Measurements from ENCODE around the gene OR8D2.
"Not testable (repeated sequence)": the region's sequence is repeated elsewhere in the genome, so short reads cannot be mapped to it uniquely, and the experiment has no call there.

The OR8D2 gene

DNA sequence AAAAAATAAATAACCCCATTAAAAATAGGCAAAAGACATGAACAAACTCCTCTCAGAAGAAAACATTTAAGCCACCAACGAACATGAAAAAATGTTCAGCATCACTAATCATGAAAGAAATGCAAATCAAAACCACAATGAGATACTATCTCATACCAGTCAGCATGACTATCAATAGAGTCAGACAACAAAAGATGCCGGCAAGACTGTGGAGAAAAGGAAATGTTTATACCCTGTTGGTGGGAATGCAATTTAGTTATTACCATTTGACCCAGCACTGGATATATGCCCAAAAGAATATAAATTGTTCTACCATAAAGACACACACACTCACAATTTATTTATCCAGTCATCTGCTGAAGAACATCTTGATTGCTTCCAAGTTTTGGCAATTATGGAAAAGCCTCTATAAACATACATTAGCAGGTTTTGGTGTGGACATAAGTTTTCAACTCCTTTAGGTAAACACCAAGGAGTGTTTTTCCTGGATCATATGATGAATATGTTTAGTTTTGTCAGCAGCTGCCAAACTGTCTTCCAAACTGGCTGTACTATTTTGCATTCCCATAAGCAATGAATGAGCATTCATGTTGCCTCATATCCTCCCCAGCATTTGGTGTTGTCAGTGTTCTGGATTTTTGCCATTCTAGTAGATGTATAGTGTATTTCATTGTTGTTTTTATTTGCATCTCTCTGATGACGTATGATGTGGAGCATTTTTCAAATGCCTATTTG, 34.2 kb downstream of the OR8D2 start:
- no peak for DNase-seq

DNA sequence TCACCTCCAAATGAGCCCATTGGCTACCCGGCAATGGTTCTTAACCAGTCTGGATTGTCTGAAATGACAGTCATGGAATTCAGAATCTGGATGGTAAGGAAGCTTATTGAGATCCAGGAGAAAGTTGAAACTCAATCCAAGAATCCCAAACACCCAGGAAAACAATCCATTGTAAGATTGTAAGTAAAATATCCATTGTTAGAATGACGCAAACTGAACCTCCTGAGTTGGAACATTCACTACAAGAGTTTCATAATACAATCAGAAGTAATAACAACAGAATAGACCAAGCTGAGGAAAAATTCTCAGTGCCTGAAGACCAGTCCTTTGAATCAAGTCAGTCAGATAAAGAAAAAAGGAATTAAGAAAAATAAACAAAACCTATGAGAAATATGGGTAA, 41.7 kb downstream of the OR8D2 start:
- DNase-seq = no peak

GRCh38 chr11:124277804-124278203, 42.2 kb downstream of the OR8D2 start:
- no peak for DNase-seq

DNA sequence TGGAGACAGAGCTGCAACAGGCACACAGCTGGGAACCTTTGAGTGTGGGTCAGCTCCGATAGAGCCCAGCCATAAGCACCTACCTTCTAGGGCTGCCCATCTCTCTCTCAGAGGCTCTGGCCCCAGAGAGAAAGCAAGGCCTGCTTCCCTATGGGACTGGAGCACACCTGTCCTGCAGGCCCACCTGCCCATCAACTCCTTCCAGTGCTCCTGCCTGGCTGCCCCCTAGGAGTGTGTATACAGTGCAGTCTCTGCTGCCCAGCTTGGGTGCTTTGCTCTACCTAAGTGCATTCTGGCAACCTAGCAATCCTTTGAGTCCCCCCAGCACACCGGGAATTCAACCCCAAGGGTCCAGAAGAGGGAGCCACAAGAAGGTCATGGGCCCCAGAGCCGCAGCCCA, 42.8 kb downstream of the OR8D2 start:
- no peak for DNase-seq

- no peak for DNase-seq
Observed at GRCh38 chr11:124276081-124276480, 43.9 kb downstream of the OR8D2 start.

DNA sequence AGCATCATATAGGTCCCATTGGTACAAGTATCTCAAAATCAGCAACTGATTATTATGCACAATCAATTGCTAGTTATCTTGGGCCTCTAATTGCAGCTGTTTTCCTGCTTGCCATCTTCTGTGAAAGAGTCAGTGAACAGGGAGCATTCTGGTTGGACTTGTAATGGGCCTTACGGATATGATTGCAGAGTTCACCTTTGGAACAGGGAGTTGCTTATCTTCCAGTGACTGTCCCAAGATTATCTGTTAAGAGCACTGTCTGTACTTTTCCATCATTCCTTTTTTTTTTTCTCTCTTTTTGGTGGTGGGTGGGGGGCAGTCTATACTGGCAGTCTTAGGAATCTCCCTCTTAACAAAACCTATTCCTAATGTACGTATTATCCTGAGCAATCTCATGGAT, 46.0 kb downstream of the OR8D2 start:
- no peak for DNase-seq

DNA sequence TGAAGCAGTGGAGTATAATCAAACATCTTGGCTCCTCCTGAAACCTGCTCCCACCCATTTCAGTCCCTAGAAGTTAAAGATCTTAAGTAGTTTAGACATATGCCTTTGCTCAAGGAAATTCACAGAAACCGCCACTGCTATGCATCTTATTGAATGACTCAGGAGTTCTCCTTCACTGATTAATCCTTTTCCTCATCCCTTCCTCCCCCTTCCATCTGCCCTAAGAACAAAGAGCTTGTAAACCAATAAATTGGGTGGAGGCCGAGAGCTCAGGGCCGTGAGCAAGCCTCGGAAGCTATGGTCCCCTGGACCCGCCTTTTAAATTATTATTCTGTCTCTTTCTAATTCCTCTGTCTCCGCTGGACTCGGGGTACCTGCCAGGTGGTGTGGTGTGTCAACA, 49.1 kb downstream of the OR8D2 start:
- not testable (repeated sequence) for DNase-seq
